RKO (cell line): ENCODE data around the gene ZNF281.
"Not testable (repeated sequence)": the region's sequence is repeated elsewhere in the genome, so short reads cannot be mapped to it uniquely, and the experiment has no call there.

Source experiments
- DNase-seq: peaks from one replicate; pipeline ENCODE4 v3.0.0-alpha.2; 2016; ENCODE audit warnings: low spot score

ZNF281 gene

DNA sequence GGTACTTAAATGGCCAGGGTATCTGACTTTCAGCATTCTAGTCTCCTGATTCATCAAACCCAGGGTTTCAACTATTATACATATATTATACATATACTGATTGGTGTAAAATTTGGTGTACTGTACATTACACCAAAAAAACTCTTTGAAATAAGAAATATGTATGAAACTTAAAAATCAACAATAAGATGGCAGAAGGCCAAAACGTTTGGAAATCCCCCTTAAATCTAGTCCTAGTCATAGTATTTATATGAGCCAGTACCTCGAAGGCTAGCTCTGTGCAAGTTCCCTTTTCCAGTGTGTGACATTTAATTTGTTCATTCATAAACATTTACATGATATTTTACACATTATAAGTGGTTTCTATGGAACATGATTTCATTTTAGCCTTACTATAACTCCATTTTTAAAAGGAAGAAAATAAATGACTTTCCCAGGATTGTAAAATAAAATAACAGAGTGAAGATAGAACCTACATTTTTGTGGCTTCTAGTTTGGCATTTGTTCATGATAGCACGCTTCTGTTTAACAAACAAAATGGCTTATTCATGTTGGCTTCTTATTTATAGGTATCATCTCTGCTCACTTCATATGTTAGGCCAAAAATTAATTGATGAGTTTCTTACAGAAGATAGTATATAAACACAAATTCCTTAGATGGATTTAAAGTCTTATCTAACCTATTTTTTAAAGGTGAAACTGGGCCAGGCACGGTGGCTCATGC is 18.8 kb upstream of the ZNF281 start:
- DNase-seq, result no peak

DNA sequence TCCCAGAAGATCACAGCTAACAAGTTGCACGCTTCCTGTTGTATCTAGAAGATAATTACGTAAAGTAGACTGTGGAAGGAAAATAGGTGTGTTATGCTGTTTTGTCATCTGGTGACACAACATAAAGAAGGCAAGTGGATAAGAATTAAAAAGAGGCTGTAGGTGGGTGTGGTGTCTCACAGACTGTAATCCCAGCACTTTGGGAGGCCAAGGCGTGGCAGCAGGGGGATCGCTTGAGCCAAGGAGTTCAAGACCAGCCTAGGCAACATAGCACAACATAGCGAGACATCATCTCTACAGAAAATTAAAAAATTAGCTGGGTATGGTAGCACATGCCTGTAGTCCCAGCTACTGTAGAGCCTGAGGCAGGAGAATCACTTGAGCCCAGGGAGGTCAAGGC is 17.9 kb upstream of the ZNF281 start:
- no peak for DNase-seq

DNA sequence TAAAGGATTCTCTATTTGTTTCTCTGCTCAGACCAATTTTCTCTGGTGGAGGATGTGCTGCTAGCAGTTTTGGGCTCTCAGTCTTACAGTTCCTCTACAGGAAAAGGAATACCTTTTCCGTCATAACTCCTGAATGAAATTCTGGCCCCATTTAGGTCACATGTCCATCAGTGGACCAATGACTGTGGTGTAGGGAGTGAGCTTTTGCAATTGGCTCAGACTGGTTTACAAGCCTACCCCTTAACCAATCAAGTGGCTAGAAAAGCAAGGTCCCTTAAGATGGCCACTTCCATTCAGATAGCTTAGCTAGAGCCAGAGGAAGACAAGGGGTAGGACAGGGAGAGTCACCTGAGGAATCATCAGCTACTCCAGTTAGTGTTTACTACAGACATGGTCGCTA is 16.4 kb upstream of the ZNF281 start:
- DNase-seq, result no peak

DNA sequence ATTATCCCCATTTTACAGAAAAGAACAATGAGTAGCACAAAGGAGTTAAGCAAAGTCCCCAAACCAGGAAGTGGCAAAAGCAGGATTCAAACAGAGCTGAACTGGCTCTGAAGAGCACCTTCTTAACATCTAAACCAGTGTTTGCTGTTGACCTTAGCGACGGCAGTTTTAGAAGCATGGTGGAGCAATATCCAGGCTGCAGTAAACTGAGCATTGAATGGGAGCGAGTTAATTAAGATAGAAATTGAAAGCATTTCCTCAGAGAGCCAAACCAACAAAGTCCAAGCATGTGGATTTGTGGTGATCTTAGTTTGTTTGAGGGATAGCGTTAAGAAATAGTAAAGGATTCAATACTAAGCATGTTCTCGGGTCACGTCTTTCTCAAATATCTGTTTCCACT is 13.4 kb upstream of the ZNF281 start:
- DNase-seq, result no peak

DNA sequence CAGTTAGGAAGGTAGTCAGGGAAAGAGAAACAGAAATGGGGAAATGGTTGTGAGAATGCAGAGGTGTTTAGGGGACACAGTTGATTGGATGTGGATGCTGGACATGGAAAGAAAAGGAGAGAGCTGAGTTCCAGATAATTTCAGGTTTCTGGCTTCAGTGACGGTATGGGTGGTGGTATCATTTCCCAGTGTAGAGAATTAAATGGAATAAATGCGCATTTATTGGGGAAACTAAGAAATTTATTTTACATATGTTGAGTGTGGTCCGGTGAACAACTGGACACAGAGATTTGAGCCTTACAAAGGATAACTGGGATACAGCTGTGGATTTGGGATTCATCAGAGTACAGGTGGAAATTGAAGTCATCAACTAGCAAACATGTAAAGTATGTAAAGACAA is 12.4 kb upstream of the ZNF281 start:
- no peak for DNase-seq

DNA sequence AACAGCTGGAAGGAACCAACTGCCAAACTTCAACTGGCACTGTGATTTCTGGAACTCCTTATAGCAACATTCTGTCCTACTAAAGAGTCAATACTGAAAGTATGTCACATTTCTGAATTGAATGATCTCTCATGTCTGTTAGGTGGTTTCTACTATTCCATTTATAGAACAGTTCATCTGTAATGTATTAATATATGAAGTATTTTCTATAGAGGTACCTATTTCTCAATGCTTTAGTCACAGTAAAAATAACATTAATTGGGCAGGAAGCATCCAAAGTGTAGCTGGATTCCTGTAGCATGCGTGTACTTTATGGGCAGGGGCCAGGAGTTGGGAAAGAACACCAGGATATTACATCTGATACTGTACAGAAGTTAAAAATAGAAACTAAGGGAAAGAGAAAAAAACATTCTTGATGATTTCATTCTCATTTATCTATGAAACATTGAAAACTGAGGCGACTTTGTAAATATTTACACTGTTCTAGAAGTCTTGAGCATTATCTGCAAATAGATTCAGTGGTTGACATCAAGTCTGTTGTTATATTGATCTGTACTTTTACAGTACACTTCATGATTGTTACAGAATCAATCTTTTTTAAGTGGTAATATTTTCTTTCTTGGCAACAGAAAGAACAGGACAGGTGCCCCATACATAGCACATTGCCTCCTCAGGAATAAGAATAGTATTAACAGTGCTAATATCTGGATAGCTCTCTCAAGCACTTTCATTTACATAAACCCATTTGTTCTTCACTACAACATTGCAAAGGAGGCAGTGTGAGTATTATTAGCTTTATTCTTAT is 6.2 kb upstream of the ZNF281 start:
- peak; percentile 96 for DNase-seq

DNA sequence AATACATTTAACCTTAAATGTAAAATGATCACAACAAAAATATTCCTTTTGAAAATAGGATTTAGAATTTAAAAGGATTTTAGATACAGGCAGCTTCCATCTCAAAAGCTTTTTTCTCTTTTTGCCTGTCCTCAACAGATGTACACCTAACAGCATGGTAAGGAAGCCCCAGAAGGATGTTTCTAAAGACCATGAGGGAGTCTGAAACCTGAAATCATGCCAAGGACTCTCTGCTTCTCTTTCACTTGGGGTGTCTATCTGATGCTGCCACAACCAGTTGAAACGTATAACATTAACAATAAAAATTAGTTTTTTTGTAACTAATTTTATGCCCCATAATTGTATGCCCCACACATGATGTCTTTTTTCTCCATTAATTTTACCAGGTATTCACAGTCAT is 5.4 kb upstream of the ZNF281 start:
- no peak for DNase-seq

DNA sequence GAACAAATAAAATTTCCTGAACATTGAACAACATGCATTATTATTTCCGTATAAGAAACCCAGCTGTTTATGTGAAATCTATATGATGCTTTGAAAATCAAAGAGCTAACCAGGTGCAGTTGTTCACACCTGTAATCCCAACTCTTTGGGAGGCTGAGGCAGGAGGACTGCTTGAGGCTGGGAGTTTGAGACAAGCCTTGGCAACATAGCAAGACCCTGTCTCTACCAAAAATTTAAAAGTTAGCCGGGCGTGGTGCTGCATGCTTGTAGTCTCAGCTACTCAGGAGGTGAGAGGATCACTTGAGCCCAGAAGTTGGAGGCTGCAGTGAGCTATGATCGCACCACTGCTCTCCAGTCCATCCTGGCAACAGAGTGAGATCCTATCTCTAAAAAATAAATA is 4.8 kb upstream of the ZNF281 start:
- no peak for DNase-seq

DNA sequence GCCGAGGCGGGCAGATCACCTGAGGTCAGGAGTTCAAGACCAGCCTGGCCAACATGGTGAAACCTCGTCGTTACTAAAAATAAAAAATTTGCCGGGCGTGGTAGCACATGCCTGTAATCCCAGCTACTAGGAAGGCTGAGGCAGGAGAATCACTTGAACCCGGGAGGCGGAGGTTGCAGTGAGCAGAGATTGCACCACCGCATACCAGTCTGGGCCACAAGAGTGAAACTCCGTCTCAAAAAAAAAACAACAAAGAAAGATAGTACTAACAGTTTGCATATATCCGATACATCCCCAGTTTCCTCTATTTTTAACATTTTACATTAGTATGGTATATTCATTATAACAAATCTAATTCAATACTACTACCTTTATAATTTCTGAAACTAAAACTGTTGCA is 3.9 kb upstream of the ZNF281 start:
- DNase-seq, result not testable (repeated sequence)

DNA sequence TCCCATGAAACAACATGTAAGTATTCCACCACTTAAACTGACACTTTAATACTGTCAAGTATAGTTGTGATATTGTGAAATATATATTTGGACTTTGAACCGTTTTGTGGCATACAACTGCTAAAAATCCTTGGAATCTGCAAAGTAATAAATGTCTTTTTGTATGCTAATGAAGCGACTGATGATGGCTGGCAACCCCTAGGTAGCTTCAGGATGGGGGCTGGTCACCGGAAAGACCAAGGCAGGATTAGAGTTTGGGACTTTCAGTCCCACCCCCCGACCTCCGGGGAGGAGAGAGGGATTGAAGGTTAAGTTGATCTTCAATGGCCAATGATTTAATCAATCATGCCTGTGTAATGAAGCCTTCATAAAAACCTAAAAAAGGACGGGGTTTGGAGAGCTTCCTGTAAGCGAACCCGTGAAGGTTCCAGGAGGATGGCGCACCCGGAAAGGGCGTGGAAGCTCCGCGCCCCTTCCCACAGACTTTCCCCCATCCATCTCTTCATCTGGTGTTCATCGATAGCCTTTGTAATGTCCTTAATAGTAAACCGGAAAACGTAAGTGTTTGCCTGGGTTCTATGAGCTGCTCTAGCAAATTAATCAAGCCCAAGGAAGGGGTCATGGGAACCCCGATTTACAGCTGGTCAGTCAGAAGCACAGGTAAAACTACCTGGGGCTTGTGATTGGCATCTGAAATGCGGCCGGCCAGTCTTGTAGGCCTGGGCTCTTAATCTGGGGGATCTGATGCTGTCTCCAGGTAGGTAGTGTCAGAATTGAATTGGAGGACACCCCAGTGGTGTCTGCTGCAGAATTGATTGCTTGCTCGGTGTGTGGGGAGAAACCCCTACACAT is 1.8 kb upstream of the ZNF281 start:
- no peak for DNase-seq

DNA sequence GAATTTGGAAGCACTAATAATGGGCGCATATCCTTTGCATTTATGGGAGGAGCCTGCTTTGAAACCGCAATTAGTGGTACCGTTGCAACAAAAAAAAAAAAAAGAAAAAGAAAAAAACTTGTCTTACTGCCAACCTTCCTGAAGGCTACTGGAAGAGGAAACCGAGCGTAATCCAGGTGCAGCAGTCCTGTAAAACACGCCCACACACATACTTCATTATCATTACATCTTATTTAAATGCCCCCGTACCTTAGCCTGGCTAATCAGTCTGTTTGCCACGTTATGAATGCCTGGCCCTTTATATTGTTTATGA is 686 bp upstream of the ZNF281 start:
- DNase-seq, result no peak

DNA sequence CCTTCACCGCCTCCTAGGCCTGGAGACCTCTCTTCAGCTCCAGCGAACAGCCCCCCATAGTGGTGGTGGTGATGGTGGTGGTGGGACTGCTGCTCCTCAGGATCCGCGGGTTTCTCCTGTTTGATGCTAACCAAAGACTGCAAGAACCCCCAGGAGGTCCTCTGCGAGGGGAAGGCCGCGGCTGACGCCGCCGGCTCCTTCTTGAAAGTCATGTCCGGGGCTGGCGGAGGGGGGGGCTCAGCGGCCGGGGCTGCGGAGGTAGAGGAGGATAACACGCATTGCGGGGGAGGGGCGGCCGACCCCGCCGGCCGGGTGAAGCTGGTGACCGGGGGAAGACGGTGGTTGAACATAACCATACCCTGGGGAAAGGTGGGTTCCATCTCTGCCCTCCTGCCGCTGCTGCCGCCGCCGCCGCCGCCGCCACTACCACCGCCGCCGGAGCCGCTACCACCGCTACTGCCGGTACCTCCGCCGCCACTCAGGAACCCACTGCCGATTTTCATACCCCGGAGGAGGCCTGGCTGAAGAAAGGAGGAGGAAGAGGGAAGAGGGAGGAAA is 554 bp downstream of the ZNF281 start:
- peak; percentile 38 for DNase-seq

DNA sequence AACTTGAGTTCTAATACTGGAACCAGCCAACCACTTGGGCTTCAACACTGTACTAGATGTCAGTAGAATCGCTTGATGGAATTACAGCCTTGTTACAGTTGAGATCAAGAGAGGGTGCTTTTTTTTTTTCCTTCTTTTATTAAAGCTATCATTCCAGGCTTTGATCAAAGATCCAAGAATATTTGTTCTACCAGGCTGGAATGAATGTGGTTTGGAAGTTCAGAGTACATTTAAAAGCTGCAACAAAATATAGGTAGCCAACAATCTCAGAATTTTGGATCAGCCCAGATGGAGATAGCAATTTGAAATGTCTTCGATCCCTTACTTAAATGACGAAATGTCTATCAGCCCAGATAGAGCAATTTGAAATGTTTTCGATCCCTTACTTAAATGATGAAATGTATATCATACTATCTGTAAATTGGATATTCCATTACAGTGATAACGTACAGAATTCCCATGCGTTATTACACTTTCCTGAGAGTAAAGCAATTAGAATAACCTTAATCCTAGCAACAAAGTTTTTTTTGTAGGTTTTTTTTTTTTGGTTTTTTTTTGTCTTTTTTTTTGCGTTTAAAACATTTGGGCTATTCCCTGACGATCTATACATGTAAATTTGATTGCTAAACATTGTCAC is 3.6 kb downstream of the ZNF281 start:
- DNase-seq, result no peak

DNA sequence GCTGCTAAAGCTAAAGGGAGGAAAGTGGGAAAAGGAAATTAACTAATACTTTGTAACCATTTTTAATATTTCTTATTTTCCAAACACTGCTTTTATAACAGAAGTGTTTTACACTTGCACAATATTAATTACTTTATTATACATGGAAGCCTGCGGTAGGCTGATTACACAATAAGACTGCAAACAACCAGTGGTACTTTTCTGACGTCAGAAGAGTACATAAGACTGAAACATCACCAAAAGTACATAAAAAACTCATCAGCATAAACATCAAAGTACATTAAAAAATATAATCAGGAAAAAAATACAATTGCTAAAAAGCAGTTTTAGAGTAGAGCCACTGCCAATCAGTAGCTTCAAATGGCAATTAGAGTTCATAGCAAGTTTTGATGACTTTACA is 4.6 kb downstream of the ZNF281 start:
- no peak for DNase-seq

DNA sequence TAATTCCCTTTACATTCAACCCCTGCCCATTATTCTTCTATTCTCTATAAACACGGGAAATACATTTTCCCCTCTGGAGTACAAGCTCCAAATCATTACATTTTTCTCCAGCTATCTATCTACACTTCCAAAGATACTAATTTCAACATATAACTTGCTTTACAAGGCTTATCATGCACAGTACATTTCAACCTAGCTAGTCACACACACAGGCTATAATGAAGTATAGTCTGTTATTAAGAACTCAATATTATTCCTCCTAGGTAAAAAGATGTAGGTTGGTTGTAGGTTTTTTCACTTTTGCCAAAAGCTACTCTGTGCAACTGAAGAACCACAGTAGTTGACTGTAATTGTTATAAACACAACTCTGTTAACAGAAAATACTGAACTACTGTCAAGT is 8.1 kb downstream of the ZNF281 start:
- no peak for DNase-seq

DNA sequence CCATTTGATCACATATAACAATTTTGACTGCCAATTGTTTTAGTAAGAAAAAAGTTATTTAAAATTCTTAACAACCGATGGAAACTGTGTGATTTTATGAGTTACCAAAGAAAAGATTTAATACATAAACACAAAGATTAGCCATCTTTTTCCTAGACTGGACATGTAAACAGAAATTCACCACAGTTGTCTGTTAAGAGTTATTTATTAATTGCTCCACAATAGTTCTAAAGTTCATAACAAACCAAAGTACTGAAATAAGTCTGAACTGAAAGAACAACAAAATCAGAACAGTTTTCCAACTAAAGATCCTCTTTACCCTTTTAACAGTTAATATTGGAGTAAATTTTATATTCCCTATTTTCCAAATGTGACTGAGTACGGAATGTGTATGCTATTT is 8.6 kb downstream of the ZNF281 start:
- DNase-seq, result no peak

DNA sequence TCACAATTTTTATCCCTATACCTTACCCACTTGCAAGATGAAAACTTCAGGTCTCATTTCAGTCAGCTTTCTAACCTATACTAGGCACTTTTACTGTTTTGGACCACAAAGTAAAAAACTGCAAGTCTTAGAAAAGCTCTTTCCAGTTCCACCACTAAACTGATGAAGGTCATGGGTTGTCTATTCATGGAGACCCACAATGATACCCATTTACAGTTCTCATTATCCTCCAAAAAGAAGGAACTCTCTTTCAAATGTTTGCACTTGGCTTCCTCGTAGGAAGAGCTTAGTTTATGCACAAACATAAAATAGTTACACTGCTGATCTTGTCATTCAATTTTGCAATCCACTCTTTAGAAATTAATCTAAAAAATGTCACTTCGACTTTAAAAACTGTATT is 9.3 kb downstream of the ZNF281 start:
- no peak for DNase-seq

DNA sequence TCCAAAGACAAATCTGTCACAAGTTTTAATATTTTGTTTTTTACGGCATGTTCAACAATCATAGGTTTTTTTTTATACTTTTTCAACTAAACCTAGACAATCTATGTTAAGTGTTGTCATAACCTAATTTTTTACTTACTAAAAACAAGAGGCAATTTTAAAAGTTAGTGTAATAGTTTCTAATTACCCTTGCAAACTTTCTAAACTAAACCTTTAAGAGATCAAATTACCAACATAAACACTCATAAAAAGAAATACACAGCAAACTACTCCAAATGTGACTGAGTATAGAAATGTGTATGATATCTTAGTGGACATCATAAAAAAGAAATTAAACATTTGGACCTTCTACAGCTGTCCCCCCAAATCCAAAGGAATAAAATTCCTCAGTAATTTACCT is 10.0 kb downstream of the ZNF281 start:
- DNase-seq, result no peak

DNA sequence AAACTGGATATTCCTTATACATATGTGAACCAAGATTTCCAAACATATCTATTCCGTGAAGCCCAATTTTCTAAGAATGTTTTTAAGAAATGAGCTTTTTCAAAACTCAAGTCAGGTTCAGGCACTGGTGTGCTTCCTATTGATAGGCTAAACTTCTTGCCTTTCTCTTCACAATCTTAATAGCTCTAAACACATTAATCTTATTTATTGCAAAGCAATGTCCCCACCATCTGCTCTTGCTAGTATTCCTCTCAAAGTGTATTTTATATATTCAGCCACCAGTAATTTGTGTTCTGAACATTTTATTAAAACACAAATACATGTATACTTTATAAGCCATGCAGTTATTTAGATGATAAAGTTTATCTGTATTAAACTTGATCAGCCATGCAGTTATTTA is 11.5 kb downstream of the ZNF281 start:
- no peak for DNase-seq

DNA sequence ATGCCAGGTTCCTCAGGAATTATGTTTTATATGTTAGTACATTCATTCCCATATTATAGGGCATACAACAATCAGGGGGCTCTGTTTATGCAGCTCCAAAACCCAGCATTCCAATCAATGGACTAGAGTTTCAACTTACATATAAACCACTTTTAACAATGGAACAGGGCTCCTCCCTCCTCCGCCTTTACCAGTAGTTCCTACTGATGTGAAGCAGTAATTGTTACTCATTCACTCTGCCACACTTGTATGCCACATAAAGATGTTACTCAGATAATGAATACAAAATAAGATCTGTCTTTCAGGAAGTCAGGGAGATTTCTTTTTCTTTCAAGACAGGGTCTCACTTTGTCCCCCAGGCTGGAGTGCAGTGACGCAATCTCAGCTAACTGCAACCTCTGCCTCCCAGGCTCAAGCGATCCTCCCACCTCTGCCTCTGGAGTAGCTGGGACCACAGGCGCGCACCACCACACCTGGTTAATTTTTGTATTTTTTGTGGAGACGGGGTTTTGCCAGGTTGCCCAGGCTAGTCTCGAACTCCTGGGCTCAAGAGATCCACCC is 17.1 kb downstream of the ZNF281 start:
- no peak for DNase-seq

DNA sequence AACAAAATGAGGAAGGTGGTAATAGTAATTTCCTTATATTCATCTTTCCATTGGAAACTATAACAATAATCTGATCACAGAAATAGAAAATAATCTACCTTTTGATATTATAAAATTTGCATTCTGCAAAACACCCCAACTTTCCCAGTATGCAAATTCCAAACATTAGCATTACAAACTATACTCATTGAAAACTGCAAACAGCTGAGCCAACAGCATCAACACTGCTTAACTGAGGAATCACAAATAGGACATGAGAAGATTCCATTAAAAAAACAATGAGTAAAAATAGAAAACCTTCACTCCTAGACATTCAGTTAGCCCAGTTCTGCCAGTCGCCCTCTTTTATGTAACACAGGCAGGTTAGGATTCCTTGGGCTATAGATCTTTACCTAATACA is 18.1 kb downstream of the ZNF281 start:
- no peak for DNase-seq

DNA sequence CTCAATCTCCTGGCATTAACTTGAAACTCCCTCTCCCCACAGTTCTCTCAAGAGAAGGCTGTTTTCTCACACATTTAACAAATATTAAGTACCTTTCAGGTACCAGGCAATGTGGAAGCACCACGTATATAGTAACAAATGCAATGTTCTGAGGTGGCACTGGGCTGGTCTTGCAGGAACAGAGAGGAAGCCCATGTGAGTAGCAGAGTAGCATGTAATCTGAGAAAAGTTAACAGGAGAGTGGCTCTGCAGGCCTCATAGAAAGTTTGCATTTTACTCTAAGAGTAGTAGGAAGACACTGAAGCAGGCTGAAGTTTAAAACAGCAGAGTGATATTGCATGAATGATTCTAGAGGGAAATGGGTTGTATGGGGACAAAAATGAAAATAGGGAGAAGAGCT is 21.0 kb downstream of the ZNF281 start:
- no peak for DNase-seq
